Lower leg skin (tissue), 4 donors: ENCODE results near the gene HIC2. TPM values are rescaled to one million over a fixed set of nuclear protein-coding genes. Genes with fewer than 3 reads are reported as not detected.
"Not testable (repeated sequence)": the region's sequence is repeated elsewhere in the genome, so short reads cannot be mapped to it uniquely, and the experiment has no call there.

Source experiments
- DNase-seq, 2 donors: peaks; one replicate each; pipeline ENCODE4 v3.0.0-alpha.2; 2019; ENCODE audit warnings: low spot score in 2 of 2
- H3K4me3 ChIP-seq: fragments of 200-600 bp; sonication (generic); 2 replicates; pipeline ENCODE4 v1.5.1; 2017; ENCODE audit warnings: mild to moderate bottlenecking, low read depth; ENCODE audit not compliant: poor library complexity, severe bottlenecking
- WGBS, 2 donors: methylation state at CpG; one replicate each; pipeline ENCODE4 v1.1.5; 2018; 5-methylcytosine and 5-hydroxymethylcytosine counted together
- intact Hi-C: fragments of 100-400 bp; cut with DNase I; formaldehyde crosslinking; loops from one replicate; pipeline ENCODE4 v1.15.0; 2023; ENCODE audit warnings: low total_unique reads
- total RNA-seq, 4 donors: library from RNA; depleted of rRNA; stranded (reverse); fragments of >200 nt; gene quantifications; one replicate each; pipeline ENCODE4 v1.1.0, GENCODE V29; 2016

HIC2 gene
- total RNA-seq, 4 donors from 2014 or later: 3.8 to 6.6 (median 5.0) TPM

- peak; percentile 90 to 96 for DNase-seq
- intact Hi-C loops, H3K4me3 ChIP-seq: not testable (repeated sequence)
- WGBS, 2 donors: 0% methylated on average over 5 of the region's 60 CpGs; no CpG with 5 or more reads in 1 of the 2 donors
These were observed 51.3 kb downstream of the HIC2 start for GRCh38 chr22:21468194-21469096.

GRCh38 chr22:21469097-21469994 lies 52.2 kb downstream of the HIC2 start:
- H3K4me3 ChIP-seq, intact Hi-C loops: not testable (repeated sequence)
- peak in 1 of 2 donors; percentile 66 for DNase-seq
- WGBS, 2 donors: no CpG with 5 or more reads among the region's 87 CpGs

- DNase-seq, intact Hi-C loops, H3K4me3 ChIP-seq: not testable (repeated sequence)
- WGBS, 2 donors: no CpG with 5 or more reads among the region's 11 CpGs
These were observed 55.8 kb downstream of the HIC2 start for GRCh38 chr22:21472984-21473383.

- DNase-seq, intact Hi-C loops, H3K4me3 ChIP-seq: not testable (repeated sequence)
- WGBS, 2 donors: no CpG with 5 or more reads among the region's 13 CpGs
These were observed 56.5 kb downstream of the HIC2 start for GRCh38 chr22:21473664-21474063.

- peak in 1 of 2 donors; percentile 8 for DNase-seq
- H3K4me3 ChIP-seq, intact Hi-C loops: not testable (repeated sequence)
- 100% methylated on average over 3 to 5 of the region's 14 CpGs for WGBS, 2 donors
These were observed 66.9 kb downstream of the HIC2 start for GRCh38 chr22:21484039-21484438.

GRCh38 chr22:21487723-21488122 lies 70.6 kb downstream of the HIC2 start:
- intact Hi-C loops, DNase-seq, H3K4me3 ChIP-seq: not testable (repeated sequence)
- WGBS, 2 donors: no CpG with 5 or more reads among the region's 17 CpGs

GRCh38 chr22:21489149-21489680 lies 72.0 kb downstream of the HIC2 start:
- intact Hi-C loops, H3K4me3 ChIP-seq: not testable (repeated sequence)
- DNase-seq: peak in 1 of 2 donors; percentile 31
- 38% methylated on average over 6 of the region's 11 CpGs; no CpG with 5 or more reads in 1 of the 2 donors for WGBS, 2 donors

GRCh38 chr22:21490556-21490955 lies 73.4 kb downstream of the HIC2 start:
- intact Hi-C loops, H3K4me3 ChIP-seq: not testable (repeated sequence)
- DNase-seq: peak in 1 of 2 donors; percentile 73
- 71% methylated on average over 2 of the region's 6 CpGs; no CpG with 5 or more reads in 1 of the 2 donors for WGBS, 2 donors

- DNase-seq, intact Hi-C loops, H3K4me3 ChIP-seq: not testable (repeated sequence)
- 58% methylated on average over 3 of the region's 8 CpGs; no CpG with 5 or more reads in 1 of the 2 donors for WGBS, 2 donors
These were observed 75.1 kb downstream of the HIC2 start for GRCh38 chr22:21492271-21492670.

GRCh38 chr22:21493789-21494782 lies 76.9 kb downstream of the HIC2 start:
- no CpG with 5 or more reads among the region's 23 CpGs for WGBS, 2 donors
- DNase-seq, H3K4me3 ChIP-seq, intact Hi-C loops: not testable (repeated sequence)

GRCh38 chr22:21497984-21498383 lies 80.8 kb downstream of the HIC2 start:
- intact Hi-C loops, DNase-seq, H3K4me3 ChIP-seq: not testable (repeated sequence)
- no CpG with 5 or more reads among the region's 4 CpGs for whole genome bisulfite sequencing, 2 donors

GRCh38 chr22:21498489-21498888 lies 81.3 kb downstream of the HIC2 start:
- no CpG with 5 or more reads among the region's 7 CpGs for WGBS, 2 donors
- intact Hi-C loops, DNase-seq, H3K4me3 ChIP-seq: not testable (repeated sequence)

- no CpG with 5 or more reads among the region's 16 CpGs for WGBS, 2 donors
- intact Hi-C loops, DNase-seq, H3K4me3 ChIP-seq: not testable (repeated sequence)
These were observed 82.7 kb downstream of the HIC2 start for GRCh38 chr22:21499623-21500506.
